ENCODE measurements around the gene CACNA1S. TPM values are rescaled to one million over a fixed set of nuclear protein-coding genes. Genes with fewer than 3 reads are reported as not detected.

CACNA1S gene
- polyA plus RNA-seq, 1 of the 3 experiments (the other 2 are of a cell fraction) = not detected

DNA sequence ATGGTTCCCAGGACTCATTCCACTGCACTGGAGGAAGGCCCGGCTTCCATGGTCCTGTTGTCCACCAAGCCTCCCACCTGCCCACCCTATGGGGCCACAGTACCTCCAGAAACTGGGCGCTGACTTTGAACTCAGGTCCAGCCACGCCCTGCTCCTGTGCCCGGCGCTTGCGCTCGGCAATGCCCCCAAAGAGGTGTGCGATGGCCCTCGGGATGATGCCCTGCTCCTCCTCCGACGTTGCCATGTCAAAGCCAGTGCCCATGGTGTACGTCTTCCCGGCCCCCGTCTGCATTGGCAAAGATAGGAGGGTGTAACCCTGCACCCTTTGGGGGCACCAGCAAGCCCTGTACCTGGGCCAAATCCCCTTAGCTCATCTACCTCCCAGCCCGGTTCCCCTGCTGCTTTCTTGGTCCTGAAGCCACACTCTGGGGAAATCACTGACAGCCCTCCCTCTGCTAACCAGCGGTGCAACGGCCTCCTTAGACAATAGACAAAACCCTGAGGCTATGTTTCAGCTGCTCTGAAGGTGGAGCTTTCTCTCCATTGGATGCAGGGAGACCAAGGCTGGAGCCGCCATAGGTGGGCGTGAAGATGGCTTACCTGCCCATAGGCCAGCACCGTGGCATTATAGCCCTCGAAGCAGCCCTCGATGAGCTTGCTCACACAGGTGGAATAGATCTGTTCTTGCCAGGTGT is 103.4 kb downstream of the CACNA1S start:
- no peaks in the 10 kb centered on the region for H3K79me2 ChIP-seq (ENCODE audit: insufficient read depth)
- no peak for DNase-seq
- no peak overlapping the region for H3K4me3 ChIP-seq (ENCODE audit: low read depth in 2 of 2, low read length in 1 of 2)
- no peaks in the 10 kb centered on the region for H3K9me2 ChIP-seq
- CTCF ChIA-PET = interaction anchor here (1.1 to 4.0 kb wide), 4 partner anchors 9 to 387 kb away, joined by 3 to 16 read pairs (median 8); no protein-coding TSS in a partner anchor
- no peaks in the 10 kb centered on the region for H3K27me3 ChIP-seq (ENCODE audit: insufficient read depth)
- no peak overlapping the region for H3K9ac ChIP-seq
- TF ChIP-seq, protein P1, sequence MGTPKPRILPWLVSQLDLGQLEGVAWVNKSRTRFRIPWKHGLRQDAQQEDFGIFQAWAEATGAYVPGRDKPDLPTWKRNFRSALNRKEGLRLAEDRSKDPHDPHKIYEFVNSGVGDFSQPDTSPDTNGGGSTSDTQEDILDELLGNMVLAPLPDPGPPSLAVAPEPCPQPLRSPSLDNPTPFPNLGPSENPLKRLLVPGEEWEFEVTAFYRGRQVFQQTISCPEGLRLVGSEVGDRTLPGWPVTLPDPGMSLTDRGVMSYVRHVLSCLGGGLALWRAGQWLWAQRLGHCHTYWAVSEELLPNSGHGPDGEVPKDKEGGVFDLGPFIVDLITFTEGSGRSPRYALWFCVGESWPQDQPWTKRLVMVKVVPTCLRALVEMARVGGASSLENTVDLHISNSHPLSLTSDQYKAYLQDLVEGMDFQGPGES (IDR thresholded peaks at IDR 0.05; ENCODE audit: low read depth, low read length) = no peak
- TF ChIP-seq, protein P2, sequence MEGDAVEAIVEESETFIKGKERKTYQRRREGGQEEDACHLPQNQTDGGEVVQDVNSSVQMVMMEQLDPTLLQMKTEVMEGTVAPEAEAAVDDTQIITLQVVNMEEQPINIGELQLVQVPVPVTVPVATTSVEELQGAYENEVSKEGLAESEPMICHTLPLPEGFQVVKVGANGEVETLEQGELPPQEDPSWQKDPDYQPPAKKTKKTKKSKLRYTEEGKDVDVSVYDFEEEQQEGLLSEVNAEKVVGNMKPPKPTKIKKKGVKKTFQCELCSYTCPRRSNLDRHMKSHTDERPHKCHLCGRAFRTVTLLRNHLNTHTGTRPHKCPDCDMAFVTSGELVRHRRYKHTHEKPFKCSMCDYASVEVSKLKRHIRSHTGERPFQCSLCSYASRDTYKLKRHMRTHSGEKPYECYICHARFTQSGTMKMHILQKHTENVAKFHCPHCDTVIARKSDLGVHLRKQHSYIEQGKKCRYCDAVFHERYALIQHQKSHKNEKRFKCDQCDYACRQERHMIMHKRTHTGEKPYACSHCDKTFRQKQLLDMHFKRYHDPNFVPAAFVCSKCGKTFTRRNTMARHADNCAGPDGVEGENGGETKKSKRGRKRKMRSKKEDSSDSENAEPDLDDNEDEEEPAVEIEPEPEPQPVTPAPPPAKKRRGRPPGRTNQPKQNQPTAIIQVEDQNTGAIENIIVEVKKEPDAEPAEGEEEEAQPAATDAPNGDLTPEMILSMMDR (IDR thresholded peaks at IDR 0.05) = no peak
- TF ChIP-seq ELF1 (IDR thresholded peaks at IDR 0.05) = no peak
- no peak for TF ChIP-seq RAD21 (IDR thresholded peaks at IDR 0.05; ENCODE audit: low read length)
- TF ChIP-seq MXI1 (IDR thresholded peaks at IDR 0.05; ENCODE audit: low read depth, low read length) = no peak
- TF ChIP-seq FOXM1 (IDR thresholded peaks at IDR 0.05; ENCODE audit: low read depth) = no peak
- TF ChIP-seq SMC3 (IDR thresholded peaks at IDR 0.05; ENCODE audit: low read depth, low read length) = no peak
- no peak for TF ChIP-seq GATA2 (CRISPR knock-in tag; IDR thresholded peaks at IDR 0.05)
- TF ChIP-seq USF2 (IDR thresholded peaks at IDR 0.05; ENCODE audit: borderline replicate concordance, low read depth, low read length) = no peak
- no peak for TF ChIP-seq RFX5 (IDR thresholded peaks at IDR 0.05; ENCODE audit: low read length)
- TF ChIP-seq, protein P3, sequence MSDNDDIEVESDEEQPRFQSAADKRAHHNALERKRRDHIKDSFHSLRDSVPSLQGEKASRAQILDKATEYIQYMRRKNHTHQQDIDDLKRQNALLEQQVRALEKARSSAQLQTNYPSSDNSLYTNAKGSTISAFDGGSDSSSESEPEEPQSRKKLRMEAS (IDR thresholded peaks at IDR 0.05; ENCODE audit: low read depth) = no peak
- no peak for TF ChIP-seq RCOR1 (IDR thresholded peaks at IDR 0.05; ENCODE audit: low read length)
- no peak for TF ChIP-seq TEAD4 (IDR thresholded peaks at IDR 0.05; ENCODE audit: borderline replicate concordance, insufficient read depth)
- TF ChIP-seq, protein P4, sequence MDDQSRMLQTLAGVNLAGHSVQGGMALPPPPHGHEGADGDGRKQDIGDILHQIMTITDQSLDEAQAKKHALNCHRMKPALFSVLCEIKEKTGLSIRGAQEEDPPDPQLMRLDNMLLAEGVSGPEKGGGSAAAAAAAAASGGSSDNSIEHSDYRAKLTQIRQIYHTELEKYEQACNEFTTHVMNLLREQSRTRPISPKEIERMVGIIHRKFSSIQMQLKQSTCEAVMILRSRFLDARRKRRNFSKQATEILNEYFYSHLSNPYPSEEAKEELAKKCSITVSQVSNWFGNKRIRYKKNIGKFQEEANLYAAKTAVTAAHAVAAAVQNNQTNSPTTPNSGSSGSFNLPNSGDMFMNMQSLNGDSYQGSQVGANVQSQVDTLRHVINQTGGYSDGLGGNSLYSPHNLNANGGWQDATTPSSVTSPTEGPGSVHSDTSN (IDR thresholded peaks at IDR 0.05) = no peak
- H3F3A ChIP-seq (replicated peaks; ENCODE audit: insufficient read depth) = no peaks in the 10 kb centered on the region
- no peaks in the 10 kb centered on the region for H3K9me3 ChIP-seq
- WGBS (ENCODE audit: low lambda C conversion rate) = 92% methylated on average over 16 of the region's 22 CpGs
- no peak overlapping the region for H3K4me2 ChIP-seq
- no peak overlapping the region for H3K27ac ChIP-seq (ENCODE audit: low read depth in 2 of 2, low read length in 1 of 2)
- peaks cover 0 to 11% of the 10 kb centered on the region in 2 experiments; a peak in 1 of 4 replicates for H3K4me1 ChIP-seq (ENCODE audit: control insufficient read depth in 1 of 2, insufficient read depth in 2 of 2, low read depth in 1 of 2, low read length in 1 of 2)
- no peaks in the 10 kb centered on the region for H3K36me3 ChIP-seq (replicated peaks in 1 of 2; ENCODE audit: control insufficient read depth in 1 of 2, insufficient read depth in 2 of 2, low read length in 1 of 2)
- H4K20me1 ChIP-seq (ENCODE audit: insufficient read depth) = no peaks in the 10 kb centered on the region
- no peak overlapping the region for H2AFZ ChIP-seq (ENCODE audit: low read depth)
- POLR2A ChIA-PET = no interaction called here

Measured in SK-N-SH (cell line).